Middle frontal gyrus (tissue), 1 donor: ENCODE results near the gene SMIM32.

Experiments used
- DNase-seq: peaks from one replicate; pipeline ENCODE4 v3.0.0-alpha.2; 2015; ENCODE audit warnings: low spot score; ENCODE audit errors: extremely low spot score

SMIM32 gene

DNA sequence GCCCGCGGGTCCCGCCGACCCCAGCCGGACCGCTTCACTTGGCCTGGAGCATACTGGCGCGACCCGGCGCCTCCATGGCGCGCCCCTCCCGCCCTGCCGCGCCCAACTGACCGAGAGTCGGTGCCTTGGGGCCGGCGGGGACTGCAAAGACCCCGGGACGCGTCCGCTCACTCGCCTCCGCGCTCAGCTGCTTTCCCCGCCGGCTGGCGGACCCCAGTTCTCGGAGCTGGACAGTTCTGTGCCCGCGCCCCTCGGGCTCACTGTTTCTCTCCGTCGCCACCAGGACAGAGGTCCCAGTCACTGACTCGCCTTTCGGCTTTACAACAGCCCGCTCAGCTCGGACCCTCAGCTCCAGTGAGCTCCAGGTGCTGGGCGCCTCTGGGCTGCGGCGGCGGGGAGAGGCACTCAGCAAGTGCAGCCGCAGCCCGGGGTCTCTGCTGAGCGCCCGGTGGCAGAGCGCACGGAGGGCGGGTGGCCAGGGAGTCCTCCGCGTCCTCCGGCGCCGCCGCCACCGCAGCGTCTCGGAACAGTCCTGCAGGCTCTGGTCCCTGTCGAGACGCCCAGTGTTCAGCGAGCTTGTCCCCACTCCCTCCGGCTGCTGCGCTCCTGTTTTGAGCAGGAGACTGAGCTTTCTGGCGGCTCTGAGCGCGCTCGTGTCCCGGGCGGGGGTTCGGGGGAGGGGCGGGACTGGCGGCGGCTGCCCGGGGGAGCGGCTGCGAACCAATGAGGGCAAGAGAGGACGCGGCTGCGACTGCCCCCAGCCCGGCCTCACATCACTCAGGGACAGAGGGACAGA is at the start of gene SMIM32:
TSS of gene SMIM32 (minus strand) at position 637 of the 796 bp plus-strand sequence. CDS start 638 bp downstream, outside the sequence.
- DNase-seq: no peak

GRCh38 chr5:136242611-136243010 is 49.6 kb upstream of the SMIM32 start:
- DNase-seq: no peak

- DNase-seq: no peak
These were observed 49.2 kb upstream of the SMIM32 start for GRCh38 chr5:136242136-136242535.

DNA sequence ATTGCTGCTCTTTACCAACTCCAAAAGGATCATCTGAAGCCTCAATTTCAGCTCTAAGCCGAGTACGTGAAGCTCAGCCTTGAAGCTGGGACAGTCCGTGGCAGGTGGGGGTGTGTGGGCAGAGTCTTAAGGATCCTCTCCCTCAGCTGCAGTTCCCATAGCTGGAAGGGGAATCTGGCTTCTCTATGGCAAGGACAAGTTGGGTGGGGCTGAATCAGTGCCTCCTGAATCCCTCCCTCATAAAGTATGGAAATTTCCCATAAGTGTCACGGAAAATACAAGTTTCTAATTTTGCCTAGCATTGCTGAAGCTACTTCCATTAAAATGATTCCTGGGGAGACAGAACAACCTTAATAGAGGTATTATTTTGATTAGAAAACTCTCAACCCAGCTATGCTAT is 47.9 kb upstream of the SMIM32 start:
- no peak for DNase-seq

GRCh38 chr5:136236479-136237083 is 43.6 kb upstream of the SMIM32 start:
- DNase-seq: no peak

DNA sequence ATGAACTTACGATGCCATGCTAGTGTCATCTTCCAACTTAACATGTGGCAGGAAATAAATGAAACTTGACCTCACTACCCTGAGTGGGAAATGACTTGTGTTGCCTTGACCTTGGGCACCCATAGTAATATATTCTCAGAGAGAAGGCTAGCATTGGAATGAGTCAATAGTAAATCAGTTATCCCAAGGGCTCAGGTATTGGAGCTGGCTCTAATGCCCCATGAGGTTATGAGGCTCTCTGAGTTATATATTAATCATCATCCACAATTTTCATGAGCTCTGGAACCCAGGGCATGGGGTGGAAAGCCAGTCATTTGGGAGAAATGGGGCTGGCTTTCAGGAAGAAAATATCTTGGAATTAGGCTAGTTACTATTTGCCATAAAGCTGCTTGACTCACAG is 42.4 kb upstream of the SMIM32 start:
- no peak for DNase-seq

GRCh38 chr5:136232316-136232715 is 39.4 kb upstream of the SMIM32 start:
- DNase-seq: no peak

- no peak for DNase-seq
These were observed 37.2 kb upstream of the SMIM32 start for GRCh38 chr5:136230176-136230575.

- no peak for DNase-seq
These were observed 35.3 kb upstream of the SMIM32 start for GRCh38 chr5:136228136-136228757.

DNA sequence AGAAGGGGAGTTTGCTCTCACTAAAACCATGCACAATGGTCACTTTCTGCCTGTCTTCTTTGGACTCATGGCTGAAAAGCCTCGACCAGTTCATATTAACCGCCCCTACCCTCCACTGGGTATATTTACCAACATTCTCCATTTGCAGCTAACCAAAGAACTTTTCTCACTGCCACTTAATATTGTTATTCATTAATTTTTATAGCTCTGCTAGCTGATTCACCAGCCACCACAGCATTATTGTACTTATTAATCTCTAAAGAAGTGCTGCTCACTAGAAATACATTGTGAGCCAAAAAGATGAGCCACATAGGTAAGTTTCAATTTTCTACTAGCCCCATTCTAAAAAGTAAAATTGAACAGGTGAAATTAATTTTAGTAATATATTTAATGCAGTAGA is 33.4 kb upstream of the SMIM32 start:
- no peak for DNase-seq

GRCh38 chr5:136225796-136226195 is 32.8 kb upstream of the SMIM32 start:
- DNase-seq: no peak

GRCh38 chr5:136222580-136223235 is 29.7 kb upstream of the SMIM32 start:
- DNase-seq: no peak

DNA sequence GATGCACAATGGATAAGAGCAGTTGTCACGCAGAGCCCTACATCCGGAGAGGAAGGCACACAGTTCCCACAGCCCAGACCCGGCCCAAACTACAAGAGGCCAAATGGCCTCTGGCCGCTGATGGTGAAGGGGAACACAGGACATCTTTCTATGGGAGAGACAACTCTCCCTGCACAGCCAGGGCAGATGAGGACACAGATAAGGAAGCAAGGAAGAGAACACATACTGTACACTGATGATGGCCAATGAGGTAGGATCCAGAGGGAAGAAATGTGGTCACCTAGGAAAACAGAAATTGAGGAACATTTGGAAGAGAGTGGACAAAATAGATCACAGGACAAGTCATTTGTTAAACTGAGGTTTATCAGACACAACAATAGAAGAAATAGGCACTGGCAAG is 28.4 kb upstream of the SMIM32 start:
- DNase-seq: no peak

- no peak for DNase-seq
These were observed 23.3 kb upstream of the SMIM32 start for GRCh38 chr5:136216230-136216629.

GRCh38 chr5:136215812-136216211 is 22.9 kb upstream of the SMIM32 start:
- no peak for DNase-seq

DNA sequence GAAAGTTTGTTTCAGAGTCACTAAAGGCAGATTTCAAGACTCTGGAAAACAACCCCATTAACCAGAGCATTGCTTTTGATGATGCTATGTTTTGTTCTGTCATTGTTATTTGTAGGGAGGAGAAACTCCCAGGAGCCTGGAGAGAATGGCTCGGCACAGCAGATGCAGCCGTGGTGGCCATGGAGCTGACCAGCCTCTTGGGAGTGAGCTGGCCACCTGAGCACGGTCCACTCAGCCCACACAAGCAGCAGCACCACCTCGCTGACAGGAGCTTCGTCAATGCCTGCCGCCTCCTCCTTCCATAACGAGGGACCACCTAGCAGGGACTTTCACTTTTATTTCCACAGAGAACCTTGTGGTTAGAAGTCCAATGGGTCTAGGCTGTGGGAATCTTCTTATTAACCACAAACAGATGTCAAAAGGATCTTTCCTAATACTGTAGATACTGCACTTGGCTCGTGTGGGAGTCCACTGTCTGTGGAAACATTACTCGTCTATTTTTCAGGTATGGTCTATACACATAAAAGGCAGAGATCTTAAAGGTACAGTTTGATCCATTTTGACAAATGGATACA is 21.0 kb upstream of the SMIM32 start:
- no peak for DNase-seq

GRCh38 chr5:136212252-136212721 is 19.3 kb upstream of the SMIM32 start:
- DNase-seq: no peak

- DNase-seq: no peak
These were observed 18.5 kb upstream of the SMIM32 start for GRCh38 chr5:136211282-136212040.

DNA sequence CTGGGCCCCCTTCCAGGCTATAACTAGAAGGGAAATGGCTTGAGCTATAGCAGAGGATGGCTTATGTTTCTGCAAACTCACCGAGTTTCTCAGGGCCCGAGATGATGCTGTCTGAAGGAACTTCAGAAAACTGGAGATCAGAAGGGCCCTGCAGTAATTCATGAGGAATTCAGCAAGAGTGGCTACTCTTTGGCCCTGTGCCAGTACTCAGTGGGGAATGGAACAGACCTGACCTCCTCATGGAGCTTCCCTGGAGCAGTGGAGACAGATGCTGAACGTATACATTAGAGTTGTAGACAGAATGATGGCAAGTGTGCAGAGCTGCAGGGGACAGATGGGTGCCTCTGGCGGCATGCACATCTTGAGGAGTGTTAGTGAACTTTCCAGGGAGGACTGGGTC is 17.3 kb upstream of the SMIM32 start:
- DNase-seq: no peak

DNA sequence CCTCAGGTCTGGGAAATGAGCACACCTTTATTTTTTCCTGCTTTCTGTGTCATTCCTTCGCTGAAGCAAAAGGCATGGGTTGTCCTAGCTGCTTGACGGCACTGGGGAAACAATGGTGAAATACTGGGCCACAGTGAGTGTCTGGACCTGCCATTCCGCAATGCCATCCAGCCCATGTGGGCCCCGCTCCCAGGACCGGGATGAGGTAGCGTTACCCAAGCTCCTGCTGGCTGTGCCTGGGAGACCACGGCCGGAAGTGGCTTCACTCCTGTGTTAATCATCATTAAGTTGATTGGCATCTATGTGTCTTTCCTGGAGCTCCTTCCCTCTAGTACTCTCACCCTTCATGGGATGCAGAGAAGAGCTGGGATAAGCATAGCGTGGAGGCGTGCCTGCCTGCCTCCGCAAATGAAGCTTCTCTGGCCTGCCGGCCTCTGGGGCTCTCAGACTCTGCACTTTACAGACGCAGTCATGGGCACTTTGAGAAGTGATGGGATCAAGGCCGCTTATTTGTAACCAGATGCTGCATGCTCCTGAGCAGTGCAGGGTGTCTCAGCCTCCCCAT is 16.5 kb upstream of the SMIM32 start:
- no peak for DNase-seq
